ENCODE data around the gene SH3RF3.

DNA sequence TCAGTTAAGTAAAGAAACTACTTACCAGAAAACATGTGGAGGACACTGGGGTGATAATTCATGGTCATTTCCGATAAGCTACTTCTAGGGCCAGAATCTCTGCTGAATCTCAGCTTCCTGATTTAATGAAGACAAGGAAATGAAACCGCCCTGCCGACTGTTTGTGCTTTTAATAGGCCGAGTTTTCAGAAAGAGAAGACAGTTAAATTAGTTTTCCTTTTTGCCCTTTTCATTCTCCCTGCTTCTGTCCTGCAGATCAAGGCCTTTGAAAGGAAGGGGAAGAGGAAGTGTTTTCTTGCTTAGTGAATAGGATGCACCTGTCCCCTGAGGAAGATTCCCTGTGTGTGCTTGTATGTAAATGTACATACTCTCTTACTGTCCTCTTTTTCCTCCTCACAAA is 126.6 kb downstream of the SH3RF3 start:
- TF ChIP-seq SP2 (IDR thresholded peaks at IDR 0.05; ENCODE audit: extremely low read depth, low read depth, low read length, poor library complexity, severe bottlenecking), result no peak
- no peak for TF ChIP-seq SIN3A (IDR thresholded peaks at IDR 0.05; ENCODE audit: borderline replicate concordance in 2 of 2, control insufficient read depth in 1 of 2, low read depth in 2 of 2, low read length in 2 of 2)
- TF ChIP-seq CBX2 (IDR thresholded peaks at IDR 0.05; ENCODE audit: insufficient read depth, low read length, poor library complexity, severe bottlenecking), result no peak
- TF ChIP-seq POLR2AphosphoS5 (IDR thresholded peaks at IDR 0.05; ENCODE audit: control insufficient read depth, insufficient read depth, low read depth, low read length), result no peak
- no peak for TF ChIP-seq GABPB1 (CRISPR knock-in tag; IDR thresholded peaks at IDR 0.05)
- no peak for TF ChIP-seq TRIM24 (IDR thresholded peaks at IDR 0.05)
- TF ChIP-seq ELF2 (CRISPR knock-in tag; IDR thresholded peaks at IDR 0.05), result no peak
- no peak for TF ChIP-seq NR3C1 (CRISPR knock-in tag; IDR thresholded peaks at IDR 0.05)
- no peak for TF ChIP-seq ZC3H4 (CRISPR knock-in tag; IDR thresholded peaks at IDR 0.05; ENCODE audit: borderline replicate concordance)
- TF ChIP-seq, protein P1, sequence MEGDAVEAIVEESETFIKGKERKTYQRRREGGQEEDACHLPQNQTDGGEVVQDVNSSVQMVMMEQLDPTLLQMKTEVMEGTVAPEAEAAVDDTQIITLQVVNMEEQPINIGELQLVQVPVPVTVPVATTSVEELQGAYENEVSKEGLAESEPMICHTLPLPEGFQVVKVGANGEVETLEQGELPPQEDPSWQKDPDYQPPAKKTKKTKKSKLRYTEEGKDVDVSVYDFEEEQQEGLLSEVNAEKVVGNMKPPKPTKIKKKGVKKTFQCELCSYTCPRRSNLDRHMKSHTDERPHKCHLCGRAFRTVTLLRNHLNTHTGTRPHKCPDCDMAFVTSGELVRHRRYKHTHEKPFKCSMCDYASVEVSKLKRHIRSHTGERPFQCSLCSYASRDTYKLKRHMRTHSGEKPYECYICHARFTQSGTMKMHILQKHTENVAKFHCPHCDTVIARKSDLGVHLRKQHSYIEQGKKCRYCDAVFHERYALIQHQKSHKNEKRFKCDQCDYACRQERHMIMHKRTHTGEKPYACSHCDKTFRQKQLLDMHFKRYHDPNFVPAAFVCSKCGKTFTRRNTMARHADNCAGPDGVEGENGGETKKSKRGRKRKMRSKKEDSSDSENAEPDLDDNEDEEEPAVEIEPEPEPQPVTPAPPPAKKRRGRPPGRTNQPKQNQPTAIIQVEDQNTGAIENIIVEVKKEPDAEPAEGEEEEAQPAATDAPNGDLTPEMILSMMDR (IDR thresholded peaks at IDR 0.05 in 2 of 3, conservative IDR thresholded peaks at IDR 0.05 in 1 of 3; ENCODE audit: insufficient read depth in 2 of 3, low read depth in 1 of 3, low read length in 3 of 3), result no peak
